HG03066 (cell line): Measurements from ENCODE around the gene PARP12.

Experiments used
- ATAC-seq: cut with Tn5 transposase; IDR thresholded peaks from one replicate; pipeline ENCODE4 v1.9.1; 2021; ENCODE audit warnings: low read depth; ENCODE audit not compliant: unreplicated experiment

PARP12 gene

DNA sequence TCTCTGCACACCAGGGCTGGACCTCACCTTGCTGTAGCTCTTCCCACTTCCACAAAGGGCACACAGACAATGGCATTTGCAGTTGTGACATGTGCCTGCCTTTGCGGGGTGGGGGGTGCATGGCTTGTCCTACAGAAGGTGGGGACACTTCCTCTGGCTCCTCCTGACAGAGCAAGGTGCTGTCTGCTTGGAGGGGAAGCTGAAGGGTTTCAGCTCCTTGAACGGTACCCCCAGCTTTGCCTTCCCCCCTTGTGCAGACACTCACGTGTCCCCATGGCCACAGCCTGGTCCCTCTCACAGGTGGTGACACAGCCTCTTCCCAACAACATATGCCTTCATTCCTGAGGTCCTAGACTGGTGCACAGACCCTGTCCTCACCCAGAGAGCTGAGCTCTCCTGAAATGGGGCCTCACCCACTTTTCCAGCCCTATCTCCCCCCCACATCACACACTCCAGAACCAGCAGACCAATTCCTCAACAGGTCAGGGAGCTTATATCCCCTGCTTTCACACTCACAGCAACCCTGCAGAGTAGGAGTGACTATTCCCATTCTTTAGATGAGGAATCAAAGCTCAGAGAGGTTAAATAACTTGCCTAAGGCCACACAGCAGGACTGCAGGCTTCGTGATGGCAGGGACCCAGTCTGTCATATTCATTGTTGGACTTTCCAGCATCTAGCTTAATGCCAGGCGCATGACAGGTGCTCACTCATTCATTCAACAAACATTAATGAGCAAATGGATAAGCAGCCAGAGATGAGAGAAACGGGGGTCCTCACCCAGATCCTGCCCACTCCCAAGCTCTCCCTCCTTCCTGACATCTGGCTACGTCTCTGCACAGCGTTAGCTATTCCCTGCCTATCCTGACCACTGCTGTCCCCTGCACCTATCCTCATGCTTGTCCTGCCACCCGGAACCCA, 44.4 kb downstream of the PARP12 start:
- no peak for ATAC-seq

GRCh38 chr7:140017543-140017942, 45.2 kb downstream of the PARP12 start:
- ATAC-seq = no peak

- ATAC-seq = no peak
Observed at GRCh38 chr7:140017034-140017433, 45.7 kb downstream of the PARP12 start.

GRCh38 chr7:140016540-140016939, 46.2 kb downstream of the PARP12 start:
- no peak for ATAC-seq

GRCh38 chr7:140015471-140015970, 47.2 kb downstream of the PARP12 start:
- no peak for ATAC-seq

DNA sequence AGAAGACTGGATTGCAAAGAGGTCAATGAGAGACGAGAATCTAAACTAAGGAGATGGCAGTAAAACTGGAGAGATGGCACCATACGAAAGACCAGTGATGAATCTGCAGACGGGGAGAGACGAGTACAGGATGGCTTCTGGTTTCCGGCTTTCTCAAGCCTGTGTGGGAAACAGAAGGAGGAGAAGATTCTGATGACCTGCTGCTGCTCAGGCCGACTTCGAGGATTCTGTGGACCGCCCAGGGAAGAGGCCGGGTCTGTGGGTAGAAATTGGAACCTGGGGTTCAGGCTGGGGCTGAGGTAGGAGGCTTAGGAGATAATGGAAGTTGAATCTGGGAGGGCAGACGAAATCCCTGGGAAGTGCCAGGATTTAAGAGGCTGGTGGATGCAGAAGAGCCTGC, 48.6 kb downstream of the PARP12 start:
- ATAC-seq = no peak

DNA sequence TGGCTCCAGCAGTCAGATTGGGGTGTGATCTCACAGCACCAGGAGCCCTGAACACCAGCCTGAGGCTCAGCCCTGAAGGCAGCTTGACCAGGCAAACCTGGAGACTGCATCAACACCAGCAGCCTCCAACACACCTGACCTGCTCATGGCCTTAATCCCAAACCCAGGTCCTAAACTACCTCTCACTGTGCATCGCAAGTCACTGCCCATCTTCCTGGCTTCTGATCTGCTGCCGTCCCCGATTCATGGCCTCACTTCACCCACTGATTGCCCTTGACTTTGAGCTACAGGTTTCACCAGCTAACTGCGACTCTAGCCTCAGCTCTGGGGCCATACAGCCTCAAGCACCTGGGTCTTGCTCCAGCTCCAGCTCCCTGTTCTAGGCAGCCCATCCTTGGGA, 49.1 kb downstream of the PARP12 start:
- no peak for ATAC-seq

DNA sequence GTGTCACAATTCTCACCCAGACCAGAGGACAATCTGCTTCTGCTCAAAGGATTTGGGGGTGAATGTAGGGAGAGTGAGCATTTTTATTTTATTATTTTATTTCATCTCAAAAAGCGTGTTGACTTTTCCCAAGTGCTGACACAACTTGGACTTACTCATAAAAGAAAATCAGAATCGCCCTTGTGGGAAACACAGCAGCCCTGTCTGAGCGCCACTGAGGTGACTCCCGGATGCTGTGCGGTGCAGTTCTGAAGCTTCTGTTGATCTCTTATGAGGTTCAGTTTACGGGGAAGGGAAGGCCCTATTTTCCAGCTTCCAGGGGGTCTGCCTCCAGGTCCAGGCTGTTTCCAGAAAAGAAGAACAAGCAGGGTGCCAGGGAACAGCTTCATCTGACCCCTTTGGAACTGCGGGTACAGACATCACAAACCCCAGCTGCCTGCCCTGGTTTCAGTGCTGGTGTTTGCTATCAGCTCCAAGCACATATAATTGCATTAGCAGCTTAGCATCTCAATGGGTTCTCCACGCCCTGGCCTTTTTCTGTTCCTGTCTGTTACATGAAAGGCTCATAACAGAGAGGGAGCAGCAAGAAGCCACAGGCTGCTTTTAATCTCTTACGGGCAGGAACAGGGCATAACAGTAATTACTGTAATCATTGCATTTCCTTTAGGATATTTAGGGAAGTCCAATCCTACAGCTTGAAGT, 52.4 kb downstream of the PARP12 start:
- no peak for ATAC-seq

- no peak for ATAC-seq
Observed at GRCh38 chr7:140009735-140010134, 53.0 kb downstream of the PARP12 start.

- no peak for ATAC-seq
Observed at GRCh38 chr7:140008755-140009610, 53.8 kb downstream of the PARP12 start.

DNA sequence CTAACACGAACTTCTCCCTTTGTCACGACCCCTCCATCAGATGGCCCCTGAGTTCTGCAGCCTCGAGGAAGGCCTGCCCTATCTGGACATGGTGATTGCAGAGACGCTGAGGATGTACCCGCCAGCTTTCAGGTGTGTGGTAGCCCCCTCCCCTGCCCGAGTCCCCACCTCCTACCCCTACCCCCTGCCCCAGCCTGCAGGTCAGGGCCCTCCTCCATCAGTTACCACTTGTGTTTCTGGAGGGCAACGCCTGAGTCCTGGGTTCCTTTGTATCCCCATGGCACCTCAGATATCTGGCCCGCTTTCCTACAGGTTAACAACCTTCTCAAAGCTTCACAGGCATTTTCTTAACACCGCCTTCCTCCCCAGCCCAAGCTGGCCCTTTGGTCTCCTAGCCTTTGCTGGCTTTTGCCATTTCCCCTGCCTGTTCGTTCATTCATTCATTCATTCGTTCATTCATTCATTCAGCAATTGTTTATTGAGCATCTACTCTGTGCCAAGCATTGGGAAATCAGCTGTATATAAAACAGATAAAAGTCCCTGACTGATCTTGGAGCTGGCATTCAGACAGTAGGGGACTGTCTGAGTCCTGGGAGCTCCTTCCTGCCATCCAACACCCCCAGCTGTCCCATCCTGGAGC, 55.6 kb downstream of the PARP12 start:
- ATAC-seq = no peak

- ATAC-seq = no peak
Observed at GRCh38 chr7:140006600-140006999, 56.2 kb downstream of the PARP12 start.

GRCh38 chr7:140005754-140006503, 56.8 kb downstream of the PARP12 start:
- ATAC-seq = no peak

GRCh38 chr7:140005341-140005740, 57.4 kb downstream of the PARP12 start:
- no peak for ATAC-seq

- ATAC-seq = no peak
Observed at GRCh38 chr7:140004672-140005071, 58.1 kb downstream of the PARP12 start.

- no peak for ATAC-seq
Observed at GRCh38 chr7:140003913-140004382, 58.8 kb downstream of the PARP12 start.

DNA sequence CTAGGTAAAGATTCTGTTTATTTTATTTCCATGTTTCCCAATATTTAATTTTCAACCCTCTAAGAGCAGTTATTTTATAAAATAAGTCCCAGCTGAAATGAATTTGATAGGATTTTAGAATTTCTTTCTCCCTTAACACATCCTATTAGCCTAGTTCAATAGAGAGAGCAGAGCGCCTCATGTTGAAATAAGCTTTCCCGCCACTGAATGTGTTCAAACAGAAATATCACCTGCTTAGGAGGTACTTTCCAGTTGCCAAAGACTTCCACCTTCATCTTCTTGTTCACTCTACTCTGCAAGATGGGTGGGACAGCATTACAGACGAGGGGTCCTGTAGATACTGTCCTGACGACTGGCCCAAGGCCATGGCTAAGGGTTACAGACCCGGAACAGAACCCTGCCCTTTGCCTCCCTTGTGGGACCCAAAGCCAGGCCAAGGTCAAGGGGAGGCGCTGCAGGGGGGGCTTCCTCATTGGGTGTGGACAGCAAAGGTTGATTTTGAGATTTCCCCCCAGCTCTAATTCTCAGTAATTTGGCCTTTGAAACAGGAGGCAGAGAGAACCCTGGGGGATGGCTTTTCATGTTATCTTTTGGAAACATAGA, 62.0 kb downstream of the PARP12 start:
- no peak for ATAC-seq

GRCh38 chr7:139999516-139999915, 63.2 kb downstream of the PARP12 start:
- no peak for ATAC-seq

DNA sequence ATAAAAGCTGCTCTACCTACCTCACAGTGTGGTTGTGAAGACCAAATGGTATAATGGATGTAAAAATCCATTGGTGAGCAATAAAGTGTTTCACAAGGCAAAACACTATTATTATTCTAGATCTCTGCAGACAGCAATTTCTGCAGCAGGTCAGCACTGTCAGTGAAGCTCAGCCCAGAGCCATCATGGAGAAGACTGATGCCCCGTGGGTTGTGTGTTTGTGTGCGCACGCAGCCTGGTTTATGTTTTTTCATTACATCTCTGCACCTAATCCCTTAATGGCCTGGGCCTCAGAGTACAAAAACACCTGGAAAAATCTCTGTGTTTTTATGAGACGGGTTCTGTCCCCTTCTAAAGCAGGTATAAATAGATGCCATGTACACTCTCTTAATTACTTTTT, 64.2 kb downstream of the PARP12 start:
- no peak for ATAC-seq
